ENCODE results near the gene ZNF556. TPM values are rescaled to one million over a fixed set of nuclear protein-coding genes. Genes with fewer than 3 reads are reported as not detected.

ZNF556 gene
- total and polyA plus RNA-seq, 2 experiments from 2014 or later = not detected

DNA sequence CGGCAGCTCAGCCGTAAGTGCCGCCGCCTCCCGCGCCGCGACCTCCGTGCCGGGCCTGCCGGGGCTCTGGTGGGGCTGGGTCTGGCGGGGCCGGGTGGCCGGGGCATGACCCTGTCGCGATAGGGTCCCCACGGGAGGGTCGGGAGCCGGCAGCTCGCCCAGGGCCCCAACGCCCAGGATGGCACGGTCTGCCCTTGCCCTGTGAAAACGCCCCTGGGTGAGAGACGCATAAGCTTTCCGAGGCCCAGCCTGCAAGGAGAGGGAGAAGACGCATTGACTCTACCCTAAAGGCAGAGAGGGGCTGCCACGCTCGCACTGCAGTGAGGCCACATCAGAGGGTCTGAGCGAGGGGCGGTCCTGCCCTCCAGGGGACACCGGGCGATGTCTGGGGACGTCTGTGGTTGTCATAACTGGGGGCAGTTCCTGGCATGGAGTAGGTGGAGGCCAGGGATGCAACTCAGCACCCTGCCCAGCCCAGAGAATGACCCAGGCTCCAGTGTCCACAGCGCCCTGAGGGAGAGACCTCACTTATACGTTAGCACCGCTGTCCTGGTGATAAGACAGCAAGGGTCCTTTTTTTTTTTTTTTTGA is 46.9 kb upstream of the ZNF556 start:
- Mint-ChIP-seq H3K4me1 (no peaks in the 10 kb centered on the region; the same call in 2 of the 3 replicates), H3K27me3 (ENCODE audit: insufficient read depth, low read depth, poor library complexity) (peaks cover 1% of the 10 kb centered on the region), H3K36me3 (ENCODE audit: low read depth) (peaks cover 20% of the 10 kb centered on the region), H3K27ac (no peak overlapping the region), H3K9me3 (peaks cover 5% of the 10 kb centered on the region; the same call in 2 of the 3 replicates), H3K4me3 (peak overlapping the region; percentile 90)
- Histone ChIP-seq H3K36me3 (ENCODE audit: insufficient read depth) (no peaks in the 10 kb centered on the region), H3K27me3 (ENCODE audit: insufficient read depth) (no peaks in the 10 kb centered on the region), H3K79me2 (replicated peaks; ENCODE audit: insufficient read depth) (no peaks in the 10 kb centered on the region), H3K4me2 (peak overlapping the region; percentile 95), H3K27ac (ENCODE audit: low read depth) (no peak overlapping the region), H4K20me1 (replicated peaks; ENCODE audit: insufficient read depth) (no peaks in the 10 kb centered on the region), H2AFZ (peak overlapping the region; percentile 86), H3K4me1 (ENCODE audit: insufficient read depth) (no peaks in the 10 kb centered on the region), H3F3A (replicated peaks; ENCODE audit: low read depth) (no peaks in the 10 kb centered on the region), H3K4me3 (peak overlapping the region; percentile 91), H3K9me2 (ENCODE audit: insufficient read depth) (no peaks in the 10 kb centered on the region)
- DNase-seq (ENCODE audit: low spot score) (peak; percentile 50), ATAC-seq (peak; percentile 59)
- TF ChIP-seq EZH2 (IDR thresholded peaks at IDR 0.05; ENCODE audit: low read depth, unreplicated experiment) = no peak
- TF ChIP-seq ZNF114 (CRISPR knock-in tag; IDR thresholded peaks at IDR 0.05) = no peak
- TF ChIP-seq, protein P1, sequence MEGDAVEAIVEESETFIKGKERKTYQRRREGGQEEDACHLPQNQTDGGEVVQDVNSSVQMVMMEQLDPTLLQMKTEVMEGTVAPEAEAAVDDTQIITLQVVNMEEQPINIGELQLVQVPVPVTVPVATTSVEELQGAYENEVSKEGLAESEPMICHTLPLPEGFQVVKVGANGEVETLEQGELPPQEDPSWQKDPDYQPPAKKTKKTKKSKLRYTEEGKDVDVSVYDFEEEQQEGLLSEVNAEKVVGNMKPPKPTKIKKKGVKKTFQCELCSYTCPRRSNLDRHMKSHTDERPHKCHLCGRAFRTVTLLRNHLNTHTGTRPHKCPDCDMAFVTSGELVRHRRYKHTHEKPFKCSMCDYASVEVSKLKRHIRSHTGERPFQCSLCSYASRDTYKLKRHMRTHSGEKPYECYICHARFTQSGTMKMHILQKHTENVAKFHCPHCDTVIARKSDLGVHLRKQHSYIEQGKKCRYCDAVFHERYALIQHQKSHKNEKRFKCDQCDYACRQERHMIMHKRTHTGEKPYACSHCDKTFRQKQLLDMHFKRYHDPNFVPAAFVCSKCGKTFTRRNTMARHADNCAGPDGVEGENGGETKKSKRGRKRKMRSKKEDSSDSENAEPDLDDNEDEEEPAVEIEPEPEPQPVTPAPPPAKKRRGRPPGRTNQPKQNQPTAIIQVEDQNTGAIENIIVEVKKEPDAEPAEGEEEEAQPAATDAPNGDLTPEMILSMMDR (conservative IDR thresholded peaks at IDR 0.05; ENCODE audit: low read depth in 2 of 2) = no peak
- TF ChIP-seq CREB1 (CRISPR knock-in tag; IDR thresholded peaks at IDR 0.05; ENCODE audit: low read depth) = no peak
- no peak for TF ChIP-seq EZH2phosphoT487 (IDR thresholded peaks at IDR 0.05; ENCODE audit: unreplicated experiment)
- TF ChIP-seq POLR2AphosphoS5 (IDR thresholded peaks at IDR 0.05; ENCODE audit: low read depth) = no peak
- no peak for TF ChIP-seq JUNB (IDR thresholded peaks at IDR 0.05; ENCODE audit: unreplicated experiment)
- TF ChIP-seq NANOG (IDR thresholded peaks at IDR 0.05; ENCODE audit: borderline replicate concordance) = no peak
- TF ChIP-seq STAT1 (IDR thresholded peaks at IDR 0.05; ENCODE audit: unreplicated experiment) = no peak
- TF ChIP-seq, protein P2, sequence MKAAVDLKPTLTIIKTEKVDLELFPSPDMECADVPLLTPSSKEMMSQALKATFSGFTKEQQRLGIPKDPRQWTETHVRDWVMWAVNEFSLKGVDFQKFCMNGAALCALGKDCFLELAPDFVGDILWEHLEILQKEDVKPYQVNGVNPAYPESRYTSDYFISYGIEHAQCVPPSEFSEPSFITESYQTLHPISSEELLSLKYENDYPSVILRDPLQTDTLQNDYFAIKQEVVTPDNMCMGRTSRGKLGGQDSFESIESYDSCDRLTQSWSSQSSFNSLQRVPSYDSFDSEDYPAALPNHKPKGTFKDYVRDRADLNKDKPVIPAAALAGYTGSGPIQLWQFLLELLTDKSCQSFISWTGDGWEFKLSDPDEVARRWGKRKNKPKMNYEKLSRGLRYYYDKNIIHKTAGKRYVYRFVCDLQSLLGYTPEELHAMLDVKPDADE (IDR thresholded peaks at IDR 0.05) = no peak
- TF ChIP-seq, protein P3, sequence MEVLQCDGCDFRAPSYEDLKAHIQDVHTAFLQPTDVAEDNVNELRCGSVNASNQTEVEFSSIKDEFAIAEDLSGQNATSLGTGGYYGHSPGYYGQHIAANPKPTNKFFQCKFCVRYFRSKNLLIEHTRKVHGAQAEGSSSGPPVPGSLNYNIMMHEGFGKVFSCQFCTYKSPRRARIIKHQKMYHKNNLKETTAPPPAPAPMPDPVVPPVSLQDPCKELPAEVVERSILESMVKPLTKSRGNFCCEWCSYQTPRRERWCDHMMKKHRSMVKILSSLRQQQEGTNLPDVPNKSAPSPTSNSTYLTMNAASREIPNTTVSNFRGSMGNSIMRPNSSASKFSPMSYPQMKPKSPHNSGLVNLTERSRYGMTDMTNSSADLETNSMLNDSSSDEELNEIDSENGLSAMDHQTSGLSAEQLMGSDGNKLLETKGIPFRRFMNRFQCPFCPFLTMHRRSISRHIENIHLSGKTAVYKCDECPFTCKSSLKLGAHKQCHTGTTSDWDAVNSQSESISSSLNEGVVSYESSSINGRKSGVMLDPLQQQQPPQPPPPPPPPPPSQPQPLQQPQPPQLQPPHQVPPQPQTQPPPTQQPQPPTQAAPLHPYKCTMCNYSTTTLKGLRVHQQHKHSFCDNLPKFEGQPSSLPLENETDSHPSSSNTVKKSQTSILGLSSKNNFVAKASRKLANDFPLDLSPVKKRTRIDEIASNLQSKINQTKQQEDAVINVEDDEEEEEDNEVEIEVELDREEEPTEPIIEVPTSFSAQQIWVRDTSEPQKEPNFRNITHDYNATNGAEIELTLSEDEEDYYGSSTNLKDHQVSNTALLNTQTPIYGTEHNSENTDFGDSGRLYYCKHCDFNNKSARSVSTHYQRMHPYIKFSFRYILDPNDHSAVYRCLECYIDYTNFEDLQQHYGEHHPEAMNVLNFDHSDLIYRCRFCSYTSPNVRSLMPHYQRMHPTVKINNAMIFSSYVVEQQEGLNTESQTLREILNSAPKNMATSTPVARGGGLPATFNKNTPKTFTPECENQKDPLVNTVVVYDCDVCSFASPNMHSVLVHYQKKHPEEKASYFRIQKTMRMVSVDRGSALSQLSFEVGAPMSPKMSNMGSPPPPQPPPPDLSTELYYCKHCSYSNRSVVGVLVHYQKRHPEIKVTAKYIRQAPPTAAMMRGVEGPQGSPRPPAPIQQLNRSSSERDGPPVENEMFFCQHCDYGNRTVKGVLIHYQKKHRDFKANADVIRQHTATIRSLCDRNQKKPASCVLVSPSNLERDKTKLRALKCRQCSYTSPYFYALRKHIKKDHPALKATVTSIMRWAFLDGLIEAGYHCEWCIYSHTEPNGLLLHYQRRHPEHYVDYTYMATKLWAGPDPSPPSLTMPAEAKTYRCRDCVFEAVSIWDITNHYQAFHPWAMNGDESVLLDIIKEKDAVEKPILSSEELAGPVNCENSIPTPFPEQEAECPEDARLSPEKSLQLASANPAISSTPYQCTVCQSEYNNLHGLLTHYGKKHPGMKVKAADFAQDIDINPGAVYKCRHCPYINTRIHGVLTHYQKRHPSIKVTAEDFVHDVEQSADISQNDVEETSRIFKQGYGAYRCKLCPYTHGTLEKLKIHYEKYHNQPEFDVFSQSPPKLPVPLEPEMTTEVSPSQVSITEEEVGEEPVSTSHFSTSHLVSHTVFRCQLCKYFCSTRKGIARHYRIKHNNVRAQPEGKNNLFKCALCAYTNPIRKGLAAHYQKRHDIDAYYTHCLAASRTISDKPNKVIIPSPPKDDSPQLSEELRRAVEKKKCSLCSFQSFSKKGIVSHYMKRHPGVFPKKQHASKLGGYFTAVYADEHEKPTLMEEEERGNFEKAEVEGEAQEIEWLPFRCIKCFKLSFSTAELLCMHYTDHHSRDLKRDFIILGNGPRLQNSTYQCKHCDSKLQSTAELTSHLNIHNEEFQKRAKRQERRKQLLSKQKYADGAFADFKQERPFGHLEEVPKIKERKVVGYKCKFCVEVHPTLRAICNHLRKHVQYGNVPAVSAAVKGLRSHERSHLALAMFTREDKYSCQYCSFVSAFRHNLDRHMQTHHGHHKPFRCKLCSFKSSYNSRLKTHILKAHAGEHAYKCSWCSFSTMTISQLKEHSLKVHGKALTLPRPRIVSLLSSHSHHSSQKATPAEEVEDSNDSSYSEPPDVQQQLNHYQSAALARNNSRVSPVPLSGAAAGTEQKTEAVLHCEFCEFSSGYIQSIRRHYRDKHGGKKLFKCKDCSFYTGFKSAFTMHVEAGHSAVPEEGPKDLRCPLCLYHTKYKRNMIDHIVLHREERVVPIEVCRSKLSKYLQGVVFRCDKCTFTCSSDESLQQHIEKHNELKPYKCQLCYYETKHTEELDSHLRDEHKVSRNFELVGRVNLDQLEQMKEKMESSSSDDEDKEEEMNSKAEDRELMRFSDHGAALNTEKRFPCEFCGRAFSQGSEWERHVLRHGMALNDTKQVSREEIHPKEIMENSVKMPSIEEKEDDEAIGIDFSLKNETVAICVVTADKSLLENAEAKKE (CRISPR knock-in tag; IDR thresholded peaks at IDR 0.05) = no peak
- no peak for TF ChIP-seq ZNF331 (CRISPR knock-in tag; IDR thresholded peaks at IDR 0.05; ENCODE audit: low read depth)
- TF ChIP-seq, protein P4, sequence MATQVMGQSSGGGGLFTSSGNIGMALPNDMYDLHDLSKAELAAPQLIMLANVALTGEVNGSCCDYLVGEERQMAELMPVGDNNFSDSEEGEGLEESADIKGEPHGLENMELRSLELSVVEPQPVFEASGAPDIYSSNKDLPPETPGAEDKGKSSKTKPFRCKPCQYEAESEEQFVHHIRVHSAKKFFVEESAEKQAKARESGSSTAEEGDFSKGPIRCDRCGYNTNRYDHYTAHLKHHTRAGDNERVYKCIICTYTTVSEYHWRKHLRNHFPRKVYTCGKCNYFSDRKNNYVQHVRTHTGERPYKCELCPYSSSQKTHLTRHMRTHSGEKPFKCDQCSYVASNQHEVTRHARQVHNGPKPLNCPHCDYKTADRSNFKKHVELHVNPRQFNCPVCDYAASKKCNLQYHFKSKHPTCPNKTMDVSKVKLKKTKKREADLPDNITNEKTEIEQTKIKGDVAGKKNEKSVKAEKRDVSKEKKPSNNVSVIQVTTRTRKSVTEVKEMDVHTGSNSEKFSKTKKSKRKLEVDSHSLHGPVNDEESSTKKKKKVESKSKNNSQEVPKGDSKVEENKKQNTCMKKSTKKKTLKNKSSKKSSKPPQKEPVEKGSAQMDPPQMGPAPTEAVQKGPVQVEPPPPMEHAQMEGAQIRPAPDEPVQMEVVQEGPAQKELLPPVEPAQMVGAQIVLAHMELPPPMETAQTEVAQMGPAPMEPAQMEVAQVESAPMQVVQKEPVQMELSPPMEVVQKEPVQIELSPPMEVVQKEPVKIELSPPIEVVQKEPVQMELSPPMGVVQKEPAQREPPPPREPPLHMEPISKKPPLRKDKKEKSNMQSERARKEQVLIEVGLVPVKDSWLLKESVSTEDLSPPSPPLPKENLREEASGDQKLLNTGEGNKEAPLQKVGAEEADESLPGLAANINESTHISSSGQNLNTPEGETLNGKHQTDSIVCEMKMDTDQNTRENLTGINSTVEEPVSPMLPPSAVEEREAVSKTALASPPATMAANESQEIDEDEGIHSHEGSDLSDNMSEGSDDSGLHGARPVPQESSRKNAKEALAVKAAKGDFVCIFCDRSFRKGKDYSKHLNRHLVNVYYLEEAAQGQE (IDR thresholded peaks at IDR 0.05; ENCODE audit: unreplicated experiment) = no peak

Measured in GM23338 (cell line).